GM12878 (cell line): ENCODE measurements around the gene LEF1. TPM values are rescaled to one million over a fixed set of nuclear protein-coding genes. Genes with fewer than 3 reads are reported as not detected.

Source experiments
- ATAC-seq: fragments of 200-7000 bp; cut with Tn5 transposase; 3 replicates; pipeline ENCODE4 v1.9.1; 2020; ENCODE audit warnings: mild to moderate bottlenecking, moderate library complexity
- BruUV-seq: library from RNA; stranded (reverse); fragments of 400-500 nt; replicated peaks from 2 replicates; lab custom pipeline; 2021; lab: Mats Ljungman, UMichigan
- CTCF ChIA-PET: fragments of 300-600 bp; sonication (Branson Sonifier 250); formaldehyde crosslinking; extraction: SDS; loops from one replicate; lab custom pipeline; 2021; ENCODE audit warnings: inconsistent platforms; lab: Yijun Ruan, JAX
- POLR2A ChIA-PET: fragments of 350-600 bp; formaldehyde crosslinking; extraction: SDS; loops from one replicate; lab custom pipeline; 2021; ENCODE audit warnings: inconsistent platforms; lab: Charles Lee
- RAD21 ChIA-PET: fragments of 300-600 bp; sonication (Branson Sonifier 250); formaldehyde crosslinking; loops from one replicate; lab custom pipeline; 2023; ENCODE audit warnings: antibody characterized with exemption; ENCODE audit not compliant: unreplicated experiment; lab: Charles Lee
- SMC1A ChIA-PET: fragments of 300-600 bp; sonication (Branson Sonifier 250); formaldehyde crosslinking; loops from one replicate; lab custom pipeline; 2023; ENCODE audit not compliant: unreplicated experiment, uncharacterized antibody; lab: Charles Lee
- DNase-seq: peaks from one replicate; pipeline ENCODE4 v3.0.0-alpha.2; 2011; ENCODE audit warnings: low read depth, low spot score
- FAIRE-seq: peaks from 3 replicates; lab custom pipeline; 2011; peaks lifted over from hg19 to GRCh38; lab: Jason Lieb, UNC
- H2AFZ ChIP-seq: 2 replicates; pipeline ENCODE4 v1.6.0; 2011; ENCODE audit warnings: low read depth, low read length, control low read depth; ENCODE audit not compliant: control insufficient read depth
- H3K27ac ChIP-seq: 2 replicates; pipeline ENCODE4 v1.5.1; 2011; ENCODE audit warnings: control low read depth; ENCODE audit not compliant: control insufficient read depth, insufficient read depth
- H3K27me3 ChIP-seq, 2 experiments: replicated peaks in 1 of 2; 2 replicates each; pipeline versions ENCODE4 v1.6.0 to v1.6.1; 2011; ENCODE audit warnings: low read length in 1 of 2; ENCODE audit not compliant: control insufficient read depth in 2 of 2, insufficient read depth in 2 of 2
- H3K36me3 ChIP-seq, 2 experiments: 2 replicates each; pipeline ENCODE4 v1.5.1; 2011; ENCODE audit warnings: low read length in 1 of 2; ENCODE audit not compliant: control insufficient read depth in 2 of 2, insufficient read depth in 2 of 2
- H3K4me1 ChIP-seq: 2 replicates; pipeline ENCODE4 v1.6.1; 2011; ENCODE audit warnings: mild to moderate bottlenecking, low read length, moderate library complexity, mixed read lengths; ENCODE audit not compliant: control insufficient read depth, insufficient read depth
- H3K4me2 ChIP-seq: 2 replicates; pipeline ENCODE4 v1.6.0; 2011; ENCODE audit warnings: control low read depth; ENCODE audit not compliant: control insufficient read depth, insufficient read depth
- H3K4me3 ChIP-seq: fragments of 200-600 bp; sonication (generic); 2 replicates; pipeline ENCODE4 v1.5.1; 2016
- H3K79me2 ChIP-seq: 2 replicates; pipeline ENCODE4 v1.6.0; 2011; ENCODE audit warnings: low read length; ENCODE audit not compliant: control insufficient read depth, insufficient read depth
- H3K9ac ChIP-seq: 2 replicates; pipeline ENCODE4 v1.8.0; 2011; ENCODE audit warnings: low read length, control low read depth, mixed read lengths; ENCODE audit not compliant: control insufficient read depth, insufficient read depth
- H3K9me3 ChIP-seq: replicated peaks from 3 replicates; pipeline ENCODE4 v1.5.1; 2011; ENCODE audit warnings: mild to moderate bottlenecking, low read length; ENCODE audit not compliant: control insufficient read depth, insufficient read depth
- H4K20me1 ChIP-seq: 2 replicates; pipeline ENCODE4 v1.6.0; 2011; ENCODE audit not compliant: control insufficient read depth, insufficient read depth
- CREB1 ChIP-seq: IDR thresholded peaks from 2 replicates; pipeline ENCODE4 v1.6.1; 2012; ENCODE audit warnings: low read depth, mild to moderate bottlenecking, inconsistent platforms
- NFIC ChIP-seq: IDR thresholded peaks from 2 replicates; pipeline ENCODE4 v1.6.1; 2012; ENCODE audit warnings: low read depth, mild to moderate bottlenecking, inconsistent platforms, low read length, moderate library complexity
- RAD21 ChIP-seq: IDR thresholded peaks from 2 replicates; pipeline ENCODE4 v1.6.1; 2011; ENCODE audit warnings: mild to moderate bottlenecking, low read depth, low read length, moderate library complexity; ENCODE audit not compliant: insufficient read depth
- SMC3 ChIP-seq: IDR thresholded peaks from 2 replicates; pipeline ENCODE4 v1.6.1; 2011; ENCODE audit warnings: low read length, improper control_type of control experiment, borderline replicate concordance
- ZSCAN29 ChIP-seq: fragments of 450-650 bp; IDR thresholded peaks from 2 replicates; pipeline ENCODE4 v1.6.1; 2017; ENCODE audit warnings: mild to moderate bottlenecking, moderate library complexity
- WGBS: methylation state at CpG from one replicate; pipeline ENCODE4 v1.1.6; 2016; ENCODE audit warnings: low lambda C conversion rate; ENCODE audit not compliant: insufficient replicate concordance, insufficient coverage; ENCODE audit errors: missing lambda C conversion rate; 5-methylcytosine and 5-hydroxymethylcytosine counted together
- in situ Hi-C: fragments of 300-500 bp; cut with MboI; formaldehyde crosslinking; loops from 9 replicates; pipeline ENCODE4 v1.14.3; 2018; ENCODE audit warnings: mixed read lengths
- intact Hi-C: fragments of 100-400 bp; cut with micrococcal nuclease; formaldehyde crosslinking; loops from one replicate; pipeline ENCODE4 v1.14.2; 2022; ENCODE audit not compliant: unreplicated experiment
- polyA plus RNA-seq, 11 experiments: library from polyadenylated mRNA; depleted of rRNA in 4 of 11; unstranded in 6 of 11; stranded (reverse) in 5 of 11; fragments of >200 nt; fragmentation: Nextera tagmentation in 4 of 11; fragmentation: Illumina TruSeq in 1 of 11; extraction: Ambion mirVana in 4 of 11; extraction: Trizol in 1 of 11; gene quantifications; 1 replicate in 1 of 11; 2 replicates in 10 of 11; pipeline versions ENCODE4 v1.2.1 to v1.2.3, GENCODE V29; 2011 to 2016; ENCODE audit warnings: inconsistent platforms in 2 of 11, missing spikeins in 2 of 11, low read depth in 1 of 11
- total RNA-seq, 4 experiments: library from RNA; depleted of rRNA in 3 of 4; stranded (reverse); fragments of >200 nt in 3 of 4; fragmentation: Illumina TruSeq in 1 of 4; extraction: Trizol in 1 of 4; gene quantifications; 2 replicates each; pipeline versions ENCODE4 v1.2.1 to v1.2.3, GENCODE V29; 2013 to 2021
- TF ChIP-seq, protein P1 (sequence below), 3 experiments: IDR thresholded peaks in 2 of 3; conservative IDR thresholded peaks in 1 of 3; 2 replicates each; pipeline ENCODE4 v1.5.1; 2011; ENCODE audit warnings: low read depth in 3 of 3, low read length in 3 of 3, mild to moderate bottlenecking in 3 of 3, control low read depth in 2 of 3, moderate library complexity in 2 of 3, inconsistent platforms in 1 of 3, mixed read lengths in 1 of 3; ENCODE audit not compliant: control insufficient read depth in 2 of 3, insufficient read depth in 1 of 3; ENCODE audit errors: extremely low read depth in 1 of 3
- TF ChIP-seq, protein P2 (sequence below): fragments of 450-650 bp; IDR thresholded peaks from 2 replicates; pipeline ENCODE4 v1.6.1; 2014; ENCODE audit warnings: mild to moderate bottlenecking

LEF1 gene
- total and polyA plus RNA-seq, 10 of the 15 experiments (the other 5 are each of a cell fraction or from before 2014, with no cell fraction given): 10.2 to 38.1 (median 19.5) TPM

DNA sequence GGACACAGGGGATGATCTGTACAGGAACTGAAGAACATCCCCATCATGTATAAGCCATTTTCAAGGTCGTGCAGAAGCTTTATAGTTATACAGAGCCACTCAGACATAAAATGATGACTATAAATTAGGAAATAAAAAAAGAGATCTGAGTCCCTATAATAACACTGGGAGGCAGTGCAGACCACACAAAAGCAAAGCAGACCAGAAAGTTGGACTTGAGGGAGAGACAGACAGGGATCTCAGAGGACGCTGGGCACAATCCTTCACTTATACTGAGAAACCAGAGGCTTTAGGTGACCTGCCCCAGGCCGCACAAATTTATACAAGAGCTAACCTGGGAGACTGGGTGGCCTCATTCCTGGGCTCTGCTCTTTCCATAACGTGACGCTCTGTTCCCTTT, 108.6 kb downstream of the LEF1 start:
- no TSS peak for BruUV-seq
- intact Hi-C loops: no loop called here

More for the DNA sequence above, 108.6 kb downstream of the LEF1 start:
- Histone ChIP-seq H3K9me3 (no peaks in the 10 kb centered on the region), H3K4me1 (no peaks in the 10 kb centered on the region), H4K20me1 (no peaks in the 10 kb centered on the region), H3K27me3 (no peaks in the 10 kb centered on the region), H3K79me2 (no peaks in the 10 kb centered on the region), H2AFZ (no peak overlapping the region), H3K27ac (no peak overlapping the region), H3K4me2 (no peak overlapping the region), H3K9ac (no peak overlapping the region)
- ChIA-PET SMC1A (interaction anchor here (0.6 to 2.1 kb wide), 7 partner anchors 8 to 512 kb away, joined by 3 to 13 read pairs (median 5); no protein-coding TSS in a partner anchor), RAD21 (interaction anchor here (1.6 to 2.5 kb wide), 2 partner anchors 30 to 512 kb away, joined by 5 to 13 read pairs; no protein-coding TSS in a partner anchor), POLR2A (interaction anchor here (1.4 kb wide), 1 partner anchor 23 kb away, joined by 3 read pairs; no protein-coding TSS in a partner anchor), CTCF (interaction anchor here (0.7 to 2.7 kb wide), 10 partner anchors 15 to 511 kb away, joined by 3 to 10 read pairs (median 4); no protein-coding TSS in a partner anchor)
- in situ Hi-C loops: no loop called here
- DNase-seq: no peak
- ATAC-seq: no peak; the same call in 2 of the 3 replicates
- no peak for FAIRE-seq
- TF ChIP-seq CREB1 (no peak), NFIC (no peak), ZSCAN29 (no peak), SMC3 (peak; percentile 61; the same call in 1 of the 2 replicates), RAD21 (peak; percentile 67)
- TF ChIP-seq, protein P1, sequence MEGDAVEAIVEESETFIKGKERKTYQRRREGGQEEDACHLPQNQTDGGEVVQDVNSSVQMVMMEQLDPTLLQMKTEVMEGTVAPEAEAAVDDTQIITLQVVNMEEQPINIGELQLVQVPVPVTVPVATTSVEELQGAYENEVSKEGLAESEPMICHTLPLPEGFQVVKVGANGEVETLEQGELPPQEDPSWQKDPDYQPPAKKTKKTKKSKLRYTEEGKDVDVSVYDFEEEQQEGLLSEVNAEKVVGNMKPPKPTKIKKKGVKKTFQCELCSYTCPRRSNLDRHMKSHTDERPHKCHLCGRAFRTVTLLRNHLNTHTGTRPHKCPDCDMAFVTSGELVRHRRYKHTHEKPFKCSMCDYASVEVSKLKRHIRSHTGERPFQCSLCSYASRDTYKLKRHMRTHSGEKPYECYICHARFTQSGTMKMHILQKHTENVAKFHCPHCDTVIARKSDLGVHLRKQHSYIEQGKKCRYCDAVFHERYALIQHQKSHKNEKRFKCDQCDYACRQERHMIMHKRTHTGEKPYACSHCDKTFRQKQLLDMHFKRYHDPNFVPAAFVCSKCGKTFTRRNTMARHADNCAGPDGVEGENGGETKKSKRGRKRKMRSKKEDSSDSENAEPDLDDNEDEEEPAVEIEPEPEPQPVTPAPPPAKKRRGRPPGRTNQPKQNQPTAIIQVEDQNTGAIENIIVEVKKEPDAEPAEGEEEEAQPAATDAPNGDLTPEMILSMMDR (IDR thresholded peaks at IDR 0.05 in 2 of 3, conservative IDR thresholded peaks at IDR 0.05 in 1 of 3; ENCODE audit: control insufficient read depth in 2 of 3, extremely low read depth in 1 of 3, insufficient read depth in 1 of 3, low read depth in 3 of 3, low read length in 3 of 3): peak in 2 of 3 experiments; percentile 23 to 51; a peak in 4 of 6 replicates
- TF ChIP-seq, protein P2, sequence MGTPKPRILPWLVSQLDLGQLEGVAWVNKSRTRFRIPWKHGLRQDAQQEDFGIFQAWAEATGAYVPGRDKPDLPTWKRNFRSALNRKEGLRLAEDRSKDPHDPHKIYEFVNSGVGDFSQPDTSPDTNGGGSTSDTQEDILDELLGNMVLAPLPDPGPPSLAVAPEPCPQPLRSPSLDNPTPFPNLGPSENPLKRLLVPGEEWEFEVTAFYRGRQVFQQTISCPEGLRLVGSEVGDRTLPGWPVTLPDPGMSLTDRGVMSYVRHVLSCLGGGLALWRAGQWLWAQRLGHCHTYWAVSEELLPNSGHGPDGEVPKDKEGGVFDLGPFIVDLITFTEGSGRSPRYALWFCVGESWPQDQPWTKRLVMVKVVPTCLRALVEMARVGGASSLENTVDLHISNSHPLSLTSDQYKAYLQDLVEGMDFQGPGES: no peak
- TF ChIP-seq, all 136 proteins: peak for 3
- no peak overlapping the region for H3K4me3 ChIP-seq
- no peaks in the 10 kb centered on the region for H3K36me3 ChIP-seq
- WGBS: 9% methylated on average over 5 of the region's 5 CpGs
